Renal pelvis (tissue), 4 donors: ENCODE data around the gene SH3BGRL3. TPM values are rescaled to one million over a fixed set of nuclear protein-coding genes. Genes with fewer than 3 reads are reported as not detected.
"Not testable (repeated sequence)": the region's sequence is repeated elsewhere in the genome, so short reads cannot be mapped to it uniquely, and the experiment has no call there.

Source experiments
- DNase-seq: peaks from one replicate; pipeline ENCODE4 v3.0.0-alpha.2; 2013
- polyA plus RNA-seq, 3 donors: library from polyadenylated mRNA; unstranded; fragments of 120-200 nt; gene quantifications; one replicate each; pipeline ENCODE4 v1.2.1, GENCODE V29; 2013; ENCODE audit not compliant: insufficient read length in 3 of 3

The SH3BGRL3 gene
- polyA plus RNA-seq, 3 donors = 85.2 to 120 (median 92.9) TPM

DNA sequence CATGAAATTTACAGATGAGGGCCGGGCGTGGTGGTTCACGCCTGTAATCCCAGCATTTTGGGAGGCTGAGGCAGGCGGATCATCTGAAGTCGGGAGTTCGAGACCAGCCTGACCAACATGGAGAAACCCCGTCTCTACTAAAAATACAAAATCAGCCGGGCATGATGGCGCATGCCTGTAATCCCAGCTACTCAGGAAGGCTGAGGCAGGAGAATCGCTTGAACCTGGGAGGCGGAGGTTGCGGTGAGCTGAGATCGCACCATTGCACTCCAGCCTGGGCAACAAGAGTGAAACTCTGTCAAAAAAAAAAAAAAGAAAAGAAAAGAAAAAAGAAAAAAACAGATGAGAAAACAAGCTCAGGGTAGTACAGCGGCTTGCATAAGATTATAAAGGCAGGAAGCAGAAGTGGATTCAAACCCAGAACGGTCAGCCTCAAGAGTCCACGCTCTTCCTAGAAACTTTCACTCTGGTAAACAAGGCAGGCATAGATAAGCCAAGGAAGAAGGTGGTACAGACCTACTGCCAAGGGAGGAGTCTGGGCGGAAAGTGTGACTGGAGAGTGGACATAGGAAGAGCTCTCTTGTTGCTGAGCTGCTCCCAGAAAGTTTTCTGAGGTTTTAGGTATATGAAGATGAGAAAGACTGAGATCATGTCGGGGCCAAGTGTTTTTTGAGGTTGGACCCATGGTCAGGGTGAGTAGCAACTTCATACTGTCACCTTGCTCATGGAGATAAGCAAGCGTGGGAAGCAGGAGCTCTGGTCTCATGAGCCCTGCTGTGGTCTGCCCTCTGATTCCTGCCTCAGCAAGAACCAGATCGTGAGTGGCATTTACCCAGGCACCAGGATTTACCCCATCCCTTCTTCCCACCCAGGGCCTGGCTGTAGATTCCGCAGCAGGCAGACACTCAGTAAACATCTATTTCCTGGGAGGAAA is 28.3 kb downstream of the SH3BGRL3 start:
- DNase-seq = not testable (repeated sequence)

DNA sequence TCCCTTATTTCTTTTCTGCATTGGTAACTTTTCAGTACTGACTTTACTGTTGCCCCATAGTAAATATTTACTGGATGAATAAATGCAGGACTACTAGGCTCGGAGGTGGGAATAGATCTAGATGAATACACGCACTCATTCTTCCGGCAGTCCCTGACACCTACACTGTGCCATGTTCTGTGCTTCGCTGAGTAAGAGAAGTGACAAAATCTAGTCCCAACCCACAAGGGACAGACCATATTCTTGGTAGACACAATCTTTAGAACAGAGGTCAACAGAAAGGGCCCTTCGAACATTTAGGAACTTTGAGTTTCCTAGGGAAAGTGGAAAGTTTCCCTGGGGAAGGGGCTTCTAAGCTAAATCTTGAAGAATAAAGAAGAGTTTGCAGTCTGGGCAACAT is 34.6 kb downstream of the SH3BGRL3 start:
- no peak for DNase-seq

- no peak for DNase-seq
Measured at GRCh38 chr1:26315874-26316850, 36.3 kb downstream of the SH3BGRL3 start.

DNA sequence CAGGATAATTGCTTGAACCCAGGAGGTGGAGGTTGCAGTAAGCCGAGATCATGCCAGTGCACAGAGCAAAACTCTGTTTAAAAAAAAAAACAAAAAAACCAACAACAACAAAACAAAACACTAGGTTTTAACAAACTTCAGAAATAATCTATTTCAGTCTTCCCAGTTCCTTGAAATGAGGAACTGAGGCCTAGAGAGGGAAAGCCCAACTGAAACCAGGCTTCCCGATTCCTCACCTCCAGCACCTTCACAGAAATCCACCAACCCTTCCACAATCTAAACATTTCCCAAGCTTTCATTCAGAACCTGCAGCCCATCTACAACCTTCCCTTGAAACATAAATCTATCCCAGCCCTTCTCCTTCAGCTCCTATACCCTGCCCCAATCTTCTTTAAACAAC is 37.3 kb downstream of the SH3BGRL3 start:
- DNase-seq = no peak

DNA sequence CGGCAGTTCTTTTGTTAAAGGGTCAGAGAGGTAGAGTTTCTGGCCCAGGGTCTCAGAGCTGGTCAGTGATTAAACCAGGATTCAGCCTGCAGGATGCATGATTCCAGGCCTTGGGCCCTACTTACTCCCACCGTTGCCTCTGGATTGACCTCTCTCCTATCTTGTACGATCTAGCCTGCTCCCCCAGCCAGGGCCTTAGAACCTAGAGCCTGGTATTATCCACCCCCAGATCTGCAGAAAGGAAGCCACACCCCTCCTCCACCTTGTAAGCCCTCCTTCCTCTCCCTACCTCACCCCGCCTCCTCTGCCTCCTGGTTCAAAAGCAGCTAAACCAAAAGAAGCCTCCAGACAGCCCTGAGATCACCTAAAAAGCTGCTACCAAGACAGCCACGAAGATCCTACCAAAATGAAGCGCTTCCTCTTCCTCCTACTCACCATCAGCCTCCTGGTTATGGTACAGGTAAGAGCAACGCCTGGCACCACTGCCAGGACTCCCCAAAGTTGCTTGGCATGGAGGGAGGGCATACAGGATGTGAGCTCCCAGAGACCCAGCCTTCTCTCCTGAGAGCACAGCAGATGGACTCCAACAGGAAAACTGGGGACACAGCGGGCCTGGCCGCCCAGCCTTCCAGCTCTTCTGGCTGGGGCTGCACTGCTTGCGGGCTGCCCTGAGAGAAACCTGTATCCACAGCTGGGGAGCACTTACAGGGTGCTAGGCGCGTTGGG is 37.9 kb downstream of the SH3BGRL3 start, which contains the start of gene CD52:
TSS of gene CD52 (plus strand) at position 347 of the 726 bp plus-strand sequence. CDS start at position 407, 60 bp downstream.
- DNase-seq = no peak

- DNase-seq = no peak
Measured at GRCh38 chr1:26318338-26319064, 38.6 kb downstream of the SH3BGRL3 start.

DNA sequence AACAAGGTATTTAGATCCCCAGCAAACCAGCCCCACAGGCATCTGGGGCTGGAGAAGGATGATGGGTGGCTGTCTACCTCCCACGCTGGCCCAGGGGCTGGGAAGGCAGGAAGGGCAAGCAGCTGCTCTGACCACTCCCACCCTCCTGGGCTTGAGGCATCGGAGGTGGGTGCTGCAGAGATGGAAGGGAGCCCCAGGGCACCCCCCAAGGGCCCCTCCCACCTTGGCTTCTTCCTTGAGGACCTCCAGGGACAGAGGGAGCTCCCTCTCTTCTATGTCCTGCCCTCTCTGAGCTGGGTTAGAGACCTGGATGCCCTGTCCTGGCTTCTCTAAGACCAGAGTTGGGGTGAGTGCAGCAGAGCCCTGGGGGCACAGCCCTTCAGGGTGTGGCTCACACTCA is 41.0 kb downstream of the SH3BGRL3 start:
- no peak for DNase-seq

DNA sequence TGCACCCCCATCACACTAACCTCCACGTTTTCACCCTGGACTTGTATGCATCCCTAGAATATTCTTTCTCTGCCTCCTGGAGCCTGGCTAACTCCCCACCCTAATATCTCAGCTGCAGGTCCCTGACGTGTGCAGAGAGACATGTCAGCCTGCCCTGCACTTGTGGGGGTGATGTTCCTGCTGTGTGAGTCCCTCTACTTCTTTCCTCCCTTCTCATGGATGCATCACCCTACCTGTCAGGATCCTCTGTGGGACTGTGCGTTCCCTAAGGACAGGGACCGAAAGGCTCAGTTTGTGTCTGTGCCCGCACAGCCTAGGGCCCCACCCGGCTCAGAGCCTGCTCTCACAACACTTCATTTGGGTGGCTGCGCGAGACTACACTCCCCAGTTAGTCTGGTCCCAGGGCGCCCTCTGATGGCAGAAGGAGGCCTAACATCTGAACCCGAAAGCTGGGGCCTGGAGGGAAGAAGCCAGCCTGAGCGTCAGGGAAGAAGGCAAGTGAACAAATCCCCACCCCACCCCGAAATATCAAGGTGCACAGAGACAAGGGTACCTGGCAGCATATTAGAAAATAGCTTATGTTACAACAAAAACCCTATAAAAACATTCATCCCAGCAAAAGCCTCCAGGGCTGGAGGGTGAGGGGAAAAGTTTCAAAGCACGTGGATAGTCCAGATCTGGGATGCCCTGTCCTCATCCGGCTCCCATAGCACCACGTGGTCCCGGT is 41.6 kb downstream of the SH3BGRL3 start:
- peak; percentile 76 for DNase-seq

DNA sequence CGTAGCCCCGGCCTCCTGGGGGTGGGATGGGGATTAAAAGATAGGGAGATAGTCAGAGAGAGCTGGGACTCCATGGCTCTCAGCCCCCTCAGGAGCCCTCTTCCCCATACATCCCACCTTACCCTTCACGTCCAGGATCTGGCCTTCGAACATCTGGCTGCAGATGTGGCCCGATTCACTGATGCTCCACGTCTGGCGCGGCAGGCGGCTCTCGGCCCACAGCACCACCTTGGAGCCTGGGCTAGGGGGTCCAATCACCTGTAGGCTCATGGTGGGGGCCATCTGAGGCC is 42.1 kb downstream of the SH3BGRL3 start:
- DNase-seq = no peak

- DNase-seq = no peak
Measured at GRCh38 chr1:26323382-26323781, 43.5 kb downstream of the SH3BGRL3 start.

DNA sequence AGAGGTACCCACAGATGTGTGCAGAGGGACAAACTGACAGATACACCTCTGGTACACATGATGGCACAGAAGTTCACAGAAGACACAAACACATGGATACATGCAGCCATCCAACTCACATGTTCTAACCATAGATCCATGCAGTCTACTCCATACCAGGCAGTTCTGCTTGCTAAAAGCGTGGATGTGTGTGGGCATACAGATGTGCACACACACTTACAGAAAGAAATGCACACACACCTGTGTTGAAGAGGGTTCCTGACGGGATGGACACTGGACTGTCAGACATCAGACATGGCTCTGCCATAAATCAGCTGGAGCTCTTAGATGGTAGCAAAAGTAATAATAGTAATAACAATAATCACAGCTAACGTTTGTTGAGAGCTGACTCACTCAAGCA is 44.7 kb downstream of the SH3BGRL3 start:
- no peak for DNase-seq

DNA sequence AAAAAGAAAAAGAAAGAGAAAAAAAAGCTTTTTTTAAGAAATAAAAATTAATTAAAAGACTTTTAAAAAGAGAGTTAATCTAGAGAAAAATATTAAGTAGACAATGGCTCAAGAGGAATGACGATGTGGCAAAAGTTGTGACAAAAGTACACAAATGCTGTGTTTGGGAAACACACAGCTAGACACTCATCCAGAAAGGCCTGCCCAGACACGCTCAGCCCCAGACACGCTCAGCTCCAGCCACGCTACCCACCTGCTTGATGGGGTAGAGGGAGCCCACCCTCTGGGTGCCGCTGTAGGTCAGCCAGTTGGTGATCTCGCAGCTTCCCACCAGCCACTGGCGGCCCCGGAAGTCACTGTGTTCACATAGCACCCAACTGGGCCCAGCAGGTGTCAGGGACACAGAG is 48.1 kb downstream of the SH3BGRL3 start:
- DNase-seq = no peak

GRCh38 chr1:26328597-26328996 is 48.7 kb downstream of the SH3BGRL3 start:
- DNase-seq = no peak

- DNase-seq = not testable (repeated sequence)
Measured at GRCh38 chr1:26329380-26329779, 49.5 kb downstream of the SH3BGRL3 start.

- no peak for DNase-seq
Measured at GRCh38 chr1:26330276-26330675, 50.4 kb downstream of the SH3BGRL3 start.

Other genes starting within 250 kb of the SH3BGRL3 start
- gene SLC30A2, start 234.0 kb upstream of the SH3BGRL3 start, polyA plus RNA-seq = 1 to 10 TPM; 5.4 to 9.1 (median 5.5) TPM
- under 1 TPM; 0.73 to 1.00 (median 0.99) TPM for gene TRIM63, start 212.5 kb upstream of the SH3BGRL3 start, polyA plus RNA-seq
- gene PDIK1L, start 168.3 kb upstream of the SH3BGRL3 start, polyA plus RNA-seq = 10 to 100 TPM; 16.2 to 17.2 (median 17.1) TPM
- 1 to 10 TPM; 1.2 to 1.7 (median 1.4) TPM for gene FAM110D, start 121.0 kb upstream of the SH3BGRL3 start, polyA plus RNA-seq
- gene C1orf232, start 111.1 kb upstream of the SH3BGRL3 start, polyA plus RNA-seq = under 1 TPM in 1 of 3 donors, not detected in 2; 0.19 TPM
- gene ZNF593, start 110.2 kb upstream of the SH3BGRL3 start, polyA plus RNA-seq = 10 to 100 TPM; 20.8 to 25.7 (median 21.0) TPM
- 1 to 10 TPM; 1.2 to 1.8 (median 1.5) TPM for gene ZNF593OS, start 108.3 kb upstream of the SH3BGRL3 start, polyA plus RNA-seq
- gene CNKSR1, start 102.6 kb upstream of the SH3BGRL3 start, polyA plus RNA-seq = 10 to 100 TPM; 11.9 to 25.6 (median 25.4) TPM
- under 1 TPM in 2 of 3 donors, not detected in 1; 0.14 TPM for gene CATSPER4, start 89.5 kb upstream of the SH3BGRL3 start, polyA plus RNA-seq
- gene CEP85, start 45.9 kb upstream of the SH3BGRL3 start, polyA plus RNA-seq = 10 to 100 TPM; 16.2 to 22.5 (median 20.9) TPM
- 10 to 100 TPM; 44.3 to 52.2 (median 51.7) TPM for gene UBXN11, start 26.6 kb downstream of the SH3BGRL3 start, polyA plus RNA-seq
- 1 to 10 TPM; 3.3 to 6.7 (median 4.7) TPM for gene CD52, start 37.9 kb downstream of the SH3BGRL3 start, polyA plus RNA-seq
- 1 to 10 TPM in 1 of 3 donors, under 1 TPM in 2; 0.61 to 1.6 (median 0.83) TPM for gene CRYBG2, start 74.0 kb downstream of the SH3BGRL3 start, polyA plus RNA-seq
- under 1 TPM in 1 of 3 donors, not detected in 2; 0.14 TPM for gene ZNF683, start 92.7 kb downstream of the SH3BGRL3 start, polyA plus RNA-seq
- under 1 TPM; 0.04 to 0.12 (median 0.09) TPM for gene LIN28A, start 130.7 kb downstream of the SH3BGRL3 start, polyA plus RNA-seq
- 10 to 100 TPM; 34.5 to 45.6 (median 42.7) TPM for gene DHDDS, start 152.2 kb downstream of the SH3BGRL3 start, polyA plus RNA-seq
- gene HMGN2, start 192.4 kb downstream of the SH3BGRL3 start, polyA plus RNA-seq = 1,000 to 10,000 TPM; 1,074 to 1,211 (median 1,107) TPM
- gene RPS6KA1, start 249.7 kb downstream of the SH3BGRL3 start, polyA plus RNA-seq = 10 to 100 TPM; 21.2 to 24.5 (median 22.2) TPM